Stimulated activated naive CD8-positive, alpha-beta T cell treated with anti-CD3 and anti-CD28 coated beads, Interleukin-15, amount 100 ng/mL, for 72 hours (primary cell): Measurements from ENCODE around the gene TGFA.

Source experiments
- ATAC-seq: fragments of 150-1000 bp; cut with Tn5 transposase; 2 replicates; pipeline ENCODE4 v1.10.0; 2021; ENCODE audit warnings: mild to moderate bottlenecking, moderate library complexity
- DNase-seq, 2 donors: peaks; one replicate each; pipeline ENCODE4 v3.0.0; 2021 to 2022
- H3K27ac Mint-ChIP-seq, 2 donors: one replicate each; pipeline ENCODE4 v1.8.0; 2022; ENCODE audit warnings: mild to moderate bottlenecking in 2 of 2, mixed read lengths in 2 of 2, moderate library complexity in 2 of 2
- H3K27me3 Mint-ChIP-seq: one replicate; pipeline ENCODE4 v1.8.0; 2022; ENCODE audit warnings: mixed read lengths
- H3K4me1 Mint-ChIP-seq: one replicate; pipeline ENCODE4 v1.8.0; 2022; ENCODE audit warnings: mild to moderate bottlenecking, mixed read lengths
- H3K4me3 Mint-ChIP-seq, 2 donors: one replicate each; pipeline ENCODE4 v1.8.0; 2022; ENCODE audit warnings: mild to moderate bottlenecking in 2 of 2, mixed read lengths in 2 of 2, moderate library complexity in 1 of 2
- H3K9me3 Mint-ChIP-seq, 2 donors: one replicate each; pipeline ENCODE4 v1.8.0; 2022; ENCODE audit warnings: mixed read lengths in 2 of 2

TGFA gene

DNA sequence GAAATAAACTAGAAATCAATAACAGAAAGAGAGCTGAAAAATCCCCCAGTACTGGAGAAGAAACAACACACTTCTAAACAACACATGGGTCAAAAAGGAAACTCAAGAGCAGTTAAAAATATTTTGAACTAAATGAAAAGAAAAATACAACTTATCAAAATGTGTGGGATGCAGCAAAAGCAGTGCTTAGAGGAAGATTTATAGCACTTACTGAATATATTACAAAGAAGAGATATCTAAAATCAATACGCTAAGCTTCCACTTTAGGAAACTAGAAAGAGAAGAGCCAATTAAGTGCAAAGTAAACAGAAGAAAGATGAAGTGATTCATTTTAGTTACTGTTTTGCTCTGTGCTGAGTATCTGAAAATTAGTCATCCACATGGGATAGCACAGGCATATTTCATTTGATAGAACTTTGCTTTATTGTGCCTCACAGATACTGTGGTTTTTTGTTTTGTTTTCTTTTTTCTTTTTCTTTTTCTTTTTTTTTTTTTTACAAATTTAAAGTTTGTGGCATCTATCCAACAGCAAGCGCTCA, 17.0 kb downstream of the TGFA start:
- no peaks in the 10 kb centered on the region for H3K27me3 Mint-ChIP-seq
- no peak for ATAC-seq
- H3K27ac Mint-ChIP-seq: no peak overlapping the region
- H3K4me3 Mint-ChIP-seq: no peak overlapping the region
- peaks cover 4% of the 10 kb centered on the region for H3K4me1 Mint-ChIP-seq
- no peak for DNase-seq
- H3K9me3 Mint-ChIP-seq: peaks cover 6 to 14% of the 10 kb centered on the region in 2 donors

- Mint-ChIP-seq H3K4me3 (no peak overlapping the region), H3K9me3 (peaks cover 10 to 18% of the 10 kb centered on the region in 2 donors), H3K27me3 (no peaks in the 10 kb centered on the region), H3K27ac (no peak overlapping the region), H3K4me1 (peaks cover 7% of the 10 kb centered on the region)
- ATAC-seq: no peak
- DNase-seq: no peak
These were observed 18.1 kb downstream of the TGFA start for GRCh38 chr2:70535573-70535972.

DNA sequence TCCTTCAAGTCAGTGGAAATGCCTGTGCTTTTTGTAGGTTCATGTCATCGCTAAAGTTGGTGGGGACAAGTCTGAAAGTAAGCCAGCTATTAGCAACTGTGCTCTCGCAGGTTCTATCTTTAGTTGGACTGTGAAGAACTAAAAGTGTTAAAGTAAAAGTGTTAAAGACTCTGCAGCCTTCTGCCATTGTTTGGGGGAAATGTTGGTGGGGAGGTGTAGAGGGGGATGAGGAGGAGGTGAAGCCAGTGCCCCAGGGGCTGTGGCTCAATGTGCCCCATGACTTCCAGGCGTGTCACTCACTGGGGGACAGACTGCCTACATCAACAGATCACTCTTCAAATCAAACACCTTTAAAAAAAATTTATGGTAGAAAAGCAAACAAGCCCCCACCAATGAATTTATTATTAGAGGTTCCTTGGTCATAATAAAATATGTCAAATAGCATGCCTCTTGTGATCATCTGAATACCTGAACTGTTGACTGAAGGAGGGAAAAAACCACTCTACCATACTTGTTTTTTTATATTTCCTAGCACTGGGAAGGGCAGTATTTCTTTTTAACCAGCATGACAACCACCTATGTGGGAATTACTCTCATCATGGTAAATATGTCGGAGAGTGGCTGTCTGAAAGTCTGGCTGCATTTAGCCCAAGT, 19.3 kb downstream of the TGFA start:
- Mint-ChIP-seq H3K4me1 (peaks cover 7% of the 10 kb centered on the region), H3K27ac (no peak overlapping the region), H3K4me3 (no peak overlapping the region), H3K9me3 (peaks cover 10 to 18% of the 10 kb centered on the region in 2 donors), H3K27me3 (no peaks in the 10 kb centered on the region)
- ATAC-seq: no peak
- DNase-seq: no peak

- Mint-ChIP-seq H3K27me3 (no peaks in the 10 kb centered on the region), H3K27ac (peak overlapping the region in 1 of 2 donors; percentile 27), H3K4me3 (no peak overlapping the region), H3K9me3 (peaks cover 9 to 18% of the 10 kb centered on the region in 2 donors), H3K4me1 (peaks cover 7% of the 10 kb centered on the region)
- DNase-seq (no peak), ATAC-seq (no peak)
These were observed 21.2 kb downstream of the TGFA start for GRCh38 chr2:70532244-70532935.

GRCh38 chr2:70531419-70532086, 22.1 kb downstream of the TGFA start:
- peaks cover 5 to 16% of the 10 kb centered on the region in 2 donors for H3K9me3 Mint-ChIP-seq
- H3K27me3 Mint-ChIP-seq: no peaks in the 10 kb centered on the region
- no peak overlapping the region for H3K27ac Mint-ChIP-seq
- H3K4me3 Mint-ChIP-seq: no peak overlapping the region
- H3K4me1 Mint-ChIP-seq: peaks cover 7% of the 10 kb centered on the region
- ATAC-seq (no peak), DNase-seq (no peak)

DNA sequence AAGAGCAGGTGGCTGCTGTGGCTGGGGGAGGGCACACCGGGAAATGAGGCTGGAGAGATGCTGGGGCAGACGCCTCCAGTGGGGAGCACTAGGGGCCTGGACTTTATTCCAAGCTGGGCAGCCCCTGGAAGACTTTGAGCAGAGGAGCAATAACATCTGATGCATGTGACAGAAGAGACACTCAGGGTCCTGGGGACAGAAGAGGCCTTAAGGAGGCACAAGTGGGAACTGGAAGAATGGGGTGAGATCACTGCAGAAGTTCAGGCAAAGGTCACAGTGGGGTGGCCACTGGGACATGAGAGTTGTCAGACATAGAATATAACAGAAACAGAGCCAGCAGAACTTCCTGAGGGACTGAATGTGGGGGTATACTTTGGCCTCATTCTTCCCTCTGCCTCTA, 24.0 kb downstream of the TGFA start:
- Mint-ChIP-seq H3K4me1 (peaks cover 14% of the 10 kb centered on the region), H3K4me3 (no peak overlapping the region)

GRCh38 chr2:70528929-70529328, 24.7 kb downstream of the TGFA start:
- DNase-seq: no peak
- ATAC-seq: no peak
- no peaks in the 10 kb centered on the region for H3K27me3 Mint-ChIP-seq
- H3K9me3 Mint-ChIP-seq: peaks cover 5 to 8% of the 10 kb centered on the region in 2 donors
- H3K4me1 Mint-ChIP-seq: peaks cover 21% of the 10 kb centered on the region
- H3K27ac Mint-ChIP-seq: no peak overlapping the region
- H3K4me3 Mint-ChIP-seq: no peak overlapping the region

More for the DNA sequence above, 24.0 kb downstream of the TGFA start:
- no peaks in the 10 kb centered on the region for H3K27me3 Mint-ChIP-seq
- DNase-seq (no peak), ATAC-seq (no peak)
- peaks cover 5 to 8% of the 10 kb centered on the region in 2 donors for H3K9me3 Mint-ChIP-seq
- no peak overlapping the region for H3K27ac Mint-ChIP-seq

GRCh38 chr2:70528276-70528675, 25.4 kb downstream of the TGFA start:
- no peak overlapping the region for H3K27ac Mint-ChIP-seq
- ATAC-seq: no peak
- no peak for DNase-seq
- no peaks in the 10 kb centered on the region for H3K27me3 Mint-ChIP-seq
- peaks cover 5 to 8% of the 10 kb centered on the region in 2 donors for H3K9me3 Mint-ChIP-seq
- no peak overlapping the region for H3K4me3 Mint-ChIP-seq
- H3K4me1 Mint-ChIP-seq: peaks cover 27% of the 10 kb centered on the region

DNA sequence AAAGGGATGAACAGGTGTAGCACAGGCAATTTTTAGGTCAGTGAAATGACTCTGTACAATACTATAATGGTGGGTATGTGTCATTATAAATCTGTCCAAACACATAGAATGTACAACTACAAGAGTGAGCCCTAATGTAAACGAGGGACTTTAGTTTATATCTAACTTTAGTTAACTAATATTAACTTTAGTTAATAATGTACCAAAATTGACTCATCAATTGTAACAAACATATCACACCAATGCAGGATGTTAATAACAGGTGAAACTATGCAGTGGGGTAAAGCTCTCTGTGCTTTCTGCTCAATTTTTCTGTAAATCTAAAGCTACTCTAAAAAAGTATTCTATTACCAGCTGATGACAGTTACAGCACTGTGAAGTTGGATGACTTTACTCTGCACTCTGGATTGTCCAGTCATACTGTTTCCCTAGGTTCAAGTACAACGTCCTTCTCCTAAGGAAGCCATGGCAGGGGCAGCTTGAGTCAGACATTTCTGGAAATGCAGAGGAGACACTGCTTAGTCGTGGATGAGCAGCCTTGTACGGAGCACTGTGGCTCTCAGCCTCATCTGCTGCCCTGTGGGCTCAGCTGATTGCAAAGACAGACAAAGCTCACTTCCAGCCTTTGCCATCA, 26.1 kb downstream of the TGFA start:
- Mint-ChIP-seq H3K27me3 (no peaks in the 10 kb centered on the region), H3K9me3 (peaks cover 5 to 8% of the 10 kb centered on the region in 2 donors), H3K27ac (no peak overlapping the region), H3K4me1 (peaks cover 29% of the 10 kb centered on the region), H3K4me3 (no peak overlapping the region)
- DNase-seq (no peak), ATAC-seq (no peak)

DNA sequence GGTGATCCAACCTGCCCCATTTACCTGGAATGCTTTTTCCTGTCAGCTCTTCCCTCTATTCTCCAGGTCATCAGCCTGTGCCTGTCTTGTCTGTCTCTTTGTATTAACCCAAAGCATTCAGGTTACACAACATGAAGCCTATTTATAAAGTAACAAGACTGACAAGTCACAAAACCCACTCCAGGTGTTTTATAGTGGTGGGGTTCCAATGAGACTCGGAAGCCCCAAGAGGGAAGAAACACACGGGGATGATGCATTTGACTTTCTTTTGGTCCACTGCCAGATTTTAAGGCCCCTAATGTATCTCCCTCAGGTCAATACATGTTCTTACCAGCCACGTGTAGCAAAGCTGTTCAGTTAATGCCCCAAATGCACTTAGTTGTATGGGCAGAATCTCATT, 27.5 kb downstream of the TGFA start:
- Mint-ChIP-seq H3K27me3 (no peaks in the 10 kb centered on the region), H3K4me1 (peaks cover 22% of the 10 kb centered on the region), H3K9me3 (no peaks in the 10 kb centered on the region), H3K27ac (no peak overlapping the region), H3K4me3 (no peak overlapping the region)
- no peak for ATAC-seq
- DNase-seq: no peak

GRCh38 chr2:70525032-70525431, 28.6 kb downstream of the TGFA start:
- H3K27me3 Mint-ChIP-seq: no peaks in the 10 kb centered on the region
- H3K4me1 Mint-ChIP-seq: peaks cover 22% of the 10 kb centered on the region
- H3K4me3 Mint-ChIP-seq: no peak overlapping the region
- DNase-seq (no peak), ATAC-seq (no peak)
- no peaks in the 10 kb centered on the region for H3K9me3 Mint-ChIP-seq
- no peak overlapping the region for H3K27ac Mint-ChIP-seq

- H3K27ac Mint-ChIP-seq: peak overlapping the region; percentile 83 to 94
- DNase-seq: peak; percentile 34 to 58
- peak; percentile 89 for ATAC-seq
- peak overlapping the region; percentile 59 to 66 for H3K4me3 Mint-ChIP-seq
- no peaks in the 10 kb centered on the region for H3K27me3 Mint-ChIP-seq
- H3K4me1 Mint-ChIP-seq: peaks cover 22% of the 10 kb centered on the region
- H3K9me3 Mint-ChIP-seq: no peaks in the 10 kb centered on the region
These were observed 29.3 kb downstream of the TGFA start for GRCh38 chr2:70523996-70524965.

DNA sequence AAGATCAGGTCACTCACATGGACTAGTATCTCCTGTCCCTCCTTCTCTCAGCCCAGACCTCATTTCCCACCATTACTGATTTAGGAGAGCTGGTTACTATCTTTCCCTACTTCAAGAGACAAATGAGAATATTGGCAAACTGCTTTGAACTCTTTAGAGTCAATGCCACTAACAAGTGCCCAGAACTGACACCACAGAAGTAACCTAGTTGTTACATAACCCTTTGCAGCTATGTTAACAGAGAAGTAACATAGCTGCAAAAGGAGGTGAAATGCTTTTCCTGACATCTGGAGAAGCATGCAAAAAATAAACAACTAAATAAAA, 30.0 kb downstream of the TGFA start:
- peaks cover 22% of the 10 kb centered on the region for H3K4me1 Mint-ChIP-seq
- H3K27me3 Mint-ChIP-seq: no peaks in the 10 kb centered on the region
- no peaks in the 10 kb centered on the region for H3K9me3 Mint-ChIP-seq
- H3K27ac Mint-ChIP-seq: peak overlapping the region in 1 of 2 donors; percentile 74
- no peak overlapping the region for H3K4me3 Mint-ChIP-seq
- ATAC-seq (no peak), DNase-seq (peak in 1 of 2 donors; percentile 5)

DNA sequence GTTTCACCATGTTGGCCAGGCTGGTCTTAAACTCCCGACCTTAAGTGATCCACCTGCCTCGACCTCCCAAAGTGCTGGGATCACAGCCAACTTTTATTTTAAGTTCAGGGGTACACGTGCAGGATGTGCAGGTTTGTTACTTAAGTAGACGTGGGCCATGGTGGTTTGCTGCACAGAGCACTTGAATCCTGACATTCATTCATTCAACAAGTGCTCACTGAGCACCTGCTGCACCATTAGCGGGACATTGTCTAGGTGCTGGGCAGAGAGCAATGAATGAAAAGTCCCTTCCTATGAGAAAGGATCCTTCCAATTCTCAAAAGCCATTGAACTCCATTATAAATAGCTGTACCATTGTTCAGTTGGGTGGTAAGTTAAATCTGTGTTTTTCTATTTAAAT, 31.0 kb downstream of the TGFA start:
- ATAC-seq: no peak
- Mint-ChIP-seq H3K9me3 (no peaks in the 10 kb centered on the region), H3K4me1 (peaks cover 22% of the 10 kb centered on the region), H3K27ac (no peak overlapping the region), H3K4me3 (no peak overlapping the region), H3K27me3 (no peaks in the 10 kb centered on the region)
- DNase-seq: no peak

- Mint-ChIP-seq H3K27ac (no peak overlapping the region), H3K4me1 (peaks cover 34% of the 10 kb centered on the region), H3K4me3 (no peak overlapping the region), H3K9me3 (no peaks in the 10 kb centered on the region), H3K27me3 (no peaks in the 10 kb centered on the region)
- ATAC-seq (no peak), DNase-seq (no peak)
These were observed 32.8 kb downstream of the TGFA start for GRCh38 chr2:70520825-70521224.
